Measurements from ENCODE around the gene LRP10. TPM values are rescaled to one million over a fixed set of nuclear protein-coding genes. Genes with fewer than 3 reads are reported as not detected.
"Not testable (repeated sequence)": the region's sequence is repeated elsewhere in the genome, so short reads cannot be mapped to it uniquely, and the experiment has no call there.

Gene LRP10
- total and polyA plus RNA-seq, 4 donors, result 25.7 to 148 (median 94.0) TPM

DNA sequence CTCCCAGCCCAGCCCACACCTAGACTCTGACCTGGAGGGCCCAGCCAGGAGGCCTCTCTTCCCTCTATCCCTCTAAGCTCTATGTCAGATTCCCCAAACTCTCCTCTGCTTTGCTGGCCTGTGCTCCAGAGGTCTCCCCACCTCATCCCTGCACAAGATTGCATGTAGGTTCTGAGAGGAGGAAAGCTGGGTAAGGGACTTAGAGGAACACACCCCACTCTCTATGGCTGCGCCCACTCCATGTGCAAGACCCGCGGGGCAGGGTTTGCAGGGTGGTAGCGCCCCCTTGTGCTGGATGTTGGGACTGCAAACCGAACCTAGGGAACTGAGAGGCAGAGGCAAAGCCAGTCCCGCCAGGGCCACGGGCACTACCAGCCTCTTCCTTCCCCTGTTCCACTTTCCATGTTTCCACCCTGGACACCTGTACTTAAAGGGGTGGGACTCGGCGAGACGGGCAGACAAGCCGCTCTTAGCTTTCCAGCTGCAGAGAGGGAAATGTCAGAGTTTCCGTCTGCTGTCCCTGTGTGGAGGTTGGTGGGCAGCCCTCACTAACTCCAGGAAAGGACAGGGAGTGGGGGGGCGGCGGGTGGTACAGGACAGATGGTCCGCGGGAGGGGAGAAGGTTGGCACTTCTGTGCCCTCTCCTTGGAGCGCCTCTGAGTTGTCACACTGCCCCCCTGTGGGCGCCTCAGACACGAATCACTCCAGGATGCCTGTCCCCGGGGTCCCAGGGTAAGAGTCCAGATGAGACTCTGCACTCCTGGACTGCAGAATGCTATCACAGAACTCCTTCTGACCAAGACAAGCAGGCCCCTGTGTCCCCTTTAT is 18.4 kb upstream of the LRP10 start:
- DNase-seq, result peak; percentile 93 to 95 (median 94)
- no peaks in the 10 kb centered on the region for H3K36me3 ChIP-seq (ENCODE audit: control insufficient read depth in 4 of 4, insufficient read depth in 4 of 4, low read length in 4 of 4)
- peaks cover 5 to 47% (median 22%) of the 10 kb centered on the region in 5 donors for H3K4me1 ChIP-seq (ENCODE audit: control insufficient read depth in 5 of 5, insufficient read depth in 5 of 5, low read length in 5 of 5)
- H3K9me3 ChIP-seq (ENCODE audit: control insufficient read depth in 4 of 4, insufficient read depth in 3 of 4, low read length in 3 of 4), result peaks cover 0 to 3% (median 0%) of the 10 kb centered on the region in 4 donors
- H3K4me3 ChIP-seq, result no peak overlapping the region
- peak; percentile 68 for ATAC-seq (ENCODE audit: insufficient read depth, low FRiP score)
- no peaks in the 10 kb centered on the region for H3K27me3 ChIP-seq (ENCODE audit: control insufficient read depth in 3 of 3, insufficient read depth in 3 of 3, low read length in 2 of 3)
- TF ChIP-seq CTCF (IDR thresholded peaks at IDR 0.05; ENCODE audit: control extremely low read depth, extremely low read depth), result peak; percentile 97
- peak overlapping the region in 1 of 2 donors; percentile 52 for H3K27ac ChIP-seq (ENCODE audit: low read depth in 1 of 2, low read length in 1 of 2)
- peak overlapping the region in 1 of 2 donors; percentile 62 for H3K9ac ChIP-seq (ENCODE audit: insufficient read depth in 1 of 2, low read length in 2 of 2)
- 2% methylated on average over 19 to 20 of the region's 20 CpGs for WGBS, 2 donors

- WGBS, 2 donors, result 97 to 98% methylated on average over 11 of the region's 11 CpGs
- H3K27me3 ChIP-seq (ENCODE audit: control insufficient read depth in 3 of 3, insufficient read depth in 3 of 3, low read length in 2 of 3); H3K9me3 ChIP-seq (ENCODE audit: control insufficient read depth in 4 of 4, insufficient read depth in 3 of 4, low read length in 3 of 4); H3K4me3 ChIP-seq; H3K36me3 ChIP-seq (ENCODE audit: control insufficient read depth in 4 of 4, insufficient read depth in 4 of 4, low read length in 4 of 4); ATAC-seq (ENCODE audit: insufficient read depth, low FRiP score); DNase-seq; H3K9ac ChIP-seq (ENCODE audit: insufficient read depth in 1 of 2, low read length in 2 of 2); H3K27ac ChIP-seq (ENCODE audit: low read depth in 1 of 2, low read length in 1 of 2): not testable (repeated sequence)
- H3K4me1 ChIP-seq (ENCODE audit: control insufficient read depth in 5 of 5, insufficient read depth in 5 of 5, low read length in 5 of 5), result peaks cover 5 to 36% (median 21%) of the 10 kb centered on the region in 5 donors
These were observed 17.2 kb upstream of the LRP10 start for GRCh38 chr14:22854296-22854695.

GRCh38 chr14:22854963-22855724 is 16.4 kb upstream of the LRP10 start:
- H3K9me3 ChIP-seq (ENCODE audit: control insufficient read depth in 4 of 4, insufficient read depth in 3 of 4, low read length in 3 of 4), result peaks cover 0 to 3% (median 0%) of the 10 kb centered on the region in 4 donors
- H3K36me3 ChIP-seq (ENCODE audit: control insufficient read depth in 4 of 4, insufficient read depth in 4 of 4, low read length in 4 of 4), result no peaks in the 10 kb centered on the region
- no peak for TF ChIP-seq CTCF (IDR thresholded peaks at IDR 0.05; ENCODE audit: control extremely low read depth, extremely low read depth)
- no peaks in the 10 kb centered on the region for H3K27me3 ChIP-seq (ENCODE audit: control insufficient read depth in 3 of 3, insufficient read depth in 3 of 3, low read length in 2 of 3)
- H3K4me3 ChIP-seq, result no peak overlapping the region
- no peak overlapping the region for H3K9ac ChIP-seq (ENCODE audit: insufficient read depth in 1 of 2, low read length in 2 of 2)
- WGBS, 2 donors, result 87 to 92% methylated on average over 8 of the region's 8 CpGs
- no peak overlapping the region for H3K27ac ChIP-seq (ENCODE audit: low read depth in 1 of 2, low read length in 1 of 2)
- no peak for ATAC-seq (ENCODE audit: insufficient read depth, low FRiP score)
- no peak for DNase-seq
- peaks cover 5 to 27% (median 16%) of the 10 kb centered on the region in 5 donors for H3K4me1 ChIP-seq (ENCODE audit: control insufficient read depth in 5 of 5, insufficient read depth in 5 of 5, low read length in 5 of 5)

DNA sequence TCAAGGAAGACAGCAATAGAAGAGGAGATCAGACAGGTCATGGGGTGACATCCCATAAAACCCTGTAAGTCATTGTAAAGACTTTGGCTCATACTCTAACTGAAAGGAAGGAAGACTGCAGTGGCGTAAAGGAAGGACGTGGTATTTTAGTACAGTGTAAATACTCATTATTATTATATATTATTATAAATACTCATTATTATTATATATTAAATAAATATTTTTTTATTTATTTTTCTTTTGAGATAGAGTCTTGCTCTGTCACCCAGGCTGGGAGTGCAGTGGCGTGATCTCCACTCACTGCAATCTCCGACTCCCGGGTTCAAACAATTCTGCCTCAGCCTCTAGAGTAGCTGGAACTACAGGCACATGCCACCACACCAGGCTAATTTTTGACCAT is 15.1 kb upstream of the LRP10 start:
- peaks cover 0 to 3% (median 0%) of the 10 kb centered on the region in 4 donors for H3K9me3 ChIP-seq (ENCODE audit: control insufficient read depth in 4 of 4, insufficient read depth in 3 of 4, low read length in 3 of 4)
- DNase-seq (no peak), ATAC-seq (ENCODE audit: insufficient read depth, low FRiP score) (no peak)
- H3K9ac ChIP-seq (ENCODE audit: insufficient read depth in 1 of 2, low read length in 2 of 2), result no peak overlapping the region
- no peaks in the 10 kb centered on the region for H3K36me3 ChIP-seq (ENCODE audit: control insufficient read depth in 4 of 4, insufficient read depth in 4 of 4, low read length in 4 of 4)
- H3K4me3 ChIP-seq, result no peak overlapping the region
- peaks cover 2 to 15% (median 7%) of the 10 kb centered on the region in 5 donors for H3K4me1 ChIP-seq (ENCODE audit: control insufficient read depth in 5 of 5, insufficient read depth in 5 of 5, low read length in 5 of 5)
- no peaks in the 10 kb centered on the region for H3K27me3 ChIP-seq (ENCODE audit: control insufficient read depth in 3 of 3, insufficient read depth in 3 of 3, low read length in 2 of 3)
- WGBS, 2 donors, result 88 to 90% methylated on average over 5 of the region's 5 CpGs
- no peak for TF ChIP-seq CTCF (IDR thresholded peaks at IDR 0.05; ENCODE audit: control extremely low read depth, extremely low read depth)
- H3K27ac ChIP-seq (ENCODE audit: low read depth in 1 of 2, low read length in 1 of 2), result no peak overlapping the region

DNA sequence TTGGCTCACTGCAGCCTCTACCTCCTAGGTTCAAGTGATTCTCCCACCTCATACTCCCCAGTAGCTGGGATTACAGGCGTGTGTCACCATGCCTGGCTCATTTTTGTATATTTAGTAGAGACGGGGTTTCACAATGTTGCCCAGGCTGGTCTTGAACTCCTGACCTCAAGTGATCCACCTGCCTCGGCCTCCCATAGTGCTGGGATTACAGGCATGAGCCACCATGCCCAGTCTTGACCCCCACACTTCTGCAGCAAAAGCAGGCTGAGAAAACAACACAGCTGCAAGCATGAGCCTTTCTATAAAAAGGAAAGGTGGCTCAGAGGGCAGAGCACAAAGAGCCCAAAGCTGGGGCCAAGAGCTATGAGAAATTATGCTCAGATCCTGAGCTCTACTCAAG is 11.2 kb upstream of the LRP10 start:
- ATAC-seq (ENCODE audit: insufficient read depth, low FRiP score); H3K36me3 ChIP-seq (ENCODE audit: control insufficient read depth in 4 of 4, insufficient read depth in 4 of 4, low read length in 4 of 4): not testable (repeated sequence)
- 59 to 93% methylated on average over 3 of the region's 3 CpGs for WGBS, 2 donors

More for the DNA sequence above, 11.2 kb upstream of the LRP10 start:
- H3K4me3 ChIP-seq; DNase-seq; H3K4me1 ChIP-seq (ENCODE audit: control insufficient read depth in 5 of 5, insufficient read depth in 5 of 5, low read length in 5 of 5); H3K27ac ChIP-seq (ENCODE audit: low read depth in 1 of 2, low read length in 1 of 2); H3K9ac ChIP-seq (ENCODE audit: insufficient read depth in 1 of 2, low read length in 2 of 2); H3K9me3 ChIP-seq (ENCODE audit: control insufficient read depth in 4 of 4, insufficient read depth in 3 of 4, low read length in 3 of 4); H3K27me3 ChIP-seq (ENCODE audit: control insufficient read depth in 3 of 3, insufficient read depth in 3 of 3, low read length in 2 of 3): not testable (repeated sequence)
